HL-60/S4 treated with retinoic acid at 250 ng/mL for 4 days and 3 days (cell line): ENCODE data around the gene CCDC116.
"Not testable (repeated sequence)": the region's sequence is repeated elsewhere in the genome, so short reads cannot be mapped to it uniquely, and the experiment has no call there.

Source experiments
- in situ Hi-C: fragments of 300-500 bp; cut with MboI; formaldehyde crosslinking; loops from 2 replicates; pipeline ENCODE4 v1.7.0; 2022; ENCODE audit warnings: low sequenced_read_pairs

The CCDC116 gene

GRCh38 chr22:21632237-21632895 is at the start of gene CCDC116:
TSS of gene CCDC116 (plus strand) at chr22:21632760. CDS start at chr22:21633182, 422 bp downstream.
- in situ Hi-C loops: loop anchor here (25.0 kb wide), 1 partner anchor 645 kb away; the partner anchor contains the start of gene LZTR1

GRCh38 chr22:21582801-21583740 is 49.5 kb upstream of the CCDC116 start:
- in situ Hi-C loops: no loop called here

GRCh38 chr22:21585389-21585788 is 47.2 kb upstream of the CCDC116 start:
- in situ Hi-C loops: no loop called here

GRCh38 chr22:21587803-21588611 is 44.6 kb upstream of the CCDC116 start:
- in situ Hi-C loops: no loop called here

GRCh38 chr22:21589396-21589795 is 43.2 kb upstream of the CCDC116 start:
- in situ Hi-C loops: no loop called here

GRCh38 chr22:21590809-21591641 is 41.5 kb upstream of the CCDC116 start:
- in situ Hi-C loops: no loop called here

- in situ Hi-C loops: no loop called here
Measured at GRCh38 chr22:21591695-21592094, 40.9 kb upstream of the CCDC116 start.

- in situ Hi-C loops: no loop called here
Measured at GRCh38 chr22:21592422-21592821, 40.1 kb upstream of the CCDC116 start.

GRCh38 chr22:21593406-21594232 is 38.9 kb upstream of the CCDC116 start:
- in situ Hi-C loops: no loop called here

- in situ Hi-C loops: no loop called here
Measured at GRCh38 chr22:21594865-21595452, 37.6 kb upstream of the CCDC116 start.

GRCh38 chr22:21596356-21597135 is 36.0 kb upstream of the CCDC116 start:
- in situ Hi-C loops: not testable (repeated sequence)

- in situ Hi-C loops: no loop called here
Measured at GRCh38 chr22:21598302-21598701, 34.3 kb upstream of the CCDC116 start.

GRCh38 chr22:21599053-21599893 is 33.3 kb upstream of the CCDC116 start:
- in situ Hi-C loops: no loop called here

GRCh38 chr22:21602579-21602978 is 30.0 kb upstream of the CCDC116 start:
- in situ Hi-C loops: no loop called here

- in situ Hi-C loops: no loop called here
Measured at GRCh38 chr22:21603973-21604372, 28.6 kb upstream of the CCDC116 start.

- in situ Hi-C loops: no loop called here
Measured at GRCh38 chr22:21605887-21606564, 26.5 kb upstream of the CCDC116 start.

GRCh38 chr22:21606775-21607174 is 25.8 kb upstream of the CCDC116 start:
- in situ Hi-C loops: no loop called here
